Naive B cell (primary cell): ENCODE measurements around the gene CDKL5. TPM values are rescaled to one million over a fixed set of nuclear protein-coding genes. Genes with fewer than 3 reads are reported as not detected.

ENCODE experiments used
- ATAC-seq, 2 donors: fragments of 150-1000 bp; cut with Tn5 transposase; 2 replicates each; pipeline ENCODE4 v1.10.0; 2021; ENCODE audit warnings: low read depth in 2 of 2, mild to moderate bottlenecking in 2 of 2, moderate library complexity in 2 of 2
- DNase-seq: peaks from one replicate; pipeline ENCODE4 v3.0.0; 2022
- H3K27ac Mint-ChIP-seq, 6 donors: one replicate each; pipeline ENCODE4 v1.8.0; 2020 to 2022; ENCODE audit warnings: mild to moderate bottlenecking in 6 of 6, mixed read lengths in 6 of 6, moderate library complexity in 5 of 6, inconsistent platforms in 2 of 6
- H3K27me3 Mint-ChIP-seq, 3 donors: one replicate each; pipeline ENCODE4 v1.8.0; 2021 to 2022; ENCODE audit warnings: mixed read lengths in 3 of 3, mild to moderate bottlenecking in 1 of 3
- H3K36me3 Mint-ChIP-seq, 2 donors: one replicate each; pipeline ENCODE4 v1.8.0; 2020 to 2022; ENCODE audit warnings: mixed read lengths in 2 of 2, inconsistent platforms in 1 of 2, mild to moderate bottlenecking in 1 of 2
- H3K4me1 Mint-ChIP-seq, 3 donors: one replicate each; pipeline ENCODE4 v1.8.0; 2020 to 2022; ENCODE audit warnings: mixed read lengths in 3 of 3, inconsistent platforms in 1 of 3, mild to moderate bottlenecking in 1 of 3, moderate library complexity in 1 of 3
- H3K4me3 Mint-ChIP-seq, 8 donors: one replicate each; pipeline ENCODE4 v1.8.0; 2020 to 2022; ENCODE audit warnings: mild to moderate bottlenecking in 8 of 8, mixed read lengths in 8 of 8, moderate library complexity in 8 of 8, inconsistent platforms in 2 of 8
- H3K9me3 Mint-ChIP-seq, 7 donors: one replicate each; pipeline ENCODE4 v1.8.0; 2020 to 2022; ENCODE audit warnings: mixed read lengths in 7 of 7, mild to moderate bottlenecking in 5 of 7, inconsistent platforms in 2 of 7, moderate library complexity in 1 of 7
- polyA plus RNA-seq, 6 donors: library from polyadenylated mRNA; unstranded; fragments of 300-500 nt; fragmentation: Illumina TruSeq; gene quantifications; one replicate each; pipeline ENCODE4 v1.2.3, GENCODE V29; 2021; ENCODE audit warnings: low read depth in 6 of 6

CDKL5 gene
- polyA plus RNA-seq, 6 donors from 2014 or later, result 1.8 to 3.1 (median 2.6) TPM

DNA sequence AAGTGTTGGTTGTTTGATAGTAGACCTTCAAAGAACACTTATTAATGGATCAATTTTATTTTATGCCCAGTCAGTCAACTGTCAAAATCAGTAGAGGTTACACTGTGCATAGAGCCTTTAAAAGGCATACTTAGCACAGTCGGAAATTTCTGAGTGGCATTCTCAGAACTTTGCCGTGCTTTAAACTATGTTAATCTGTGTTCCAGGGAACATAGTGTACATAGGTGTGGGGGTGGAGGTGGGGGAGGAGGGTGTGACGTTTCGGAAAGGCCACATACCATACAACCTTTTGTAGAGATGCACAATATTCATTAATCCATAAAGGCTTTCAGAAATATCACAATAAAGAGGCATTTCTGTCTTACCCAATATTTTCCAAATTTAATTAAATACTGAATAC is 170.7 kb downstream of the CDKL5 start:
- peaks cover 5 to 8% of the 10 kb centered on the region in 2 donors for H3K36me3 Mint-ChIP-seq
- H3K27ac Mint-ChIP-seq, result no peak overlapping the region
- peaks cover 0 to 7% (median 0%) of the 10 kb centered on the region in 7 donors for H3K9me3 Mint-ChIP-seq
- ATAC-seq (no peak), DNase-seq (no peak)
- no peaks in the 10 kb centered on the region for H3K4me1 Mint-ChIP-seq
- no peaks in the 10 kb centered on the region for H3K27me3 Mint-ChIP-seq
- H3K4me3 Mint-ChIP-seq, result no peak overlapping the region

DNA sequence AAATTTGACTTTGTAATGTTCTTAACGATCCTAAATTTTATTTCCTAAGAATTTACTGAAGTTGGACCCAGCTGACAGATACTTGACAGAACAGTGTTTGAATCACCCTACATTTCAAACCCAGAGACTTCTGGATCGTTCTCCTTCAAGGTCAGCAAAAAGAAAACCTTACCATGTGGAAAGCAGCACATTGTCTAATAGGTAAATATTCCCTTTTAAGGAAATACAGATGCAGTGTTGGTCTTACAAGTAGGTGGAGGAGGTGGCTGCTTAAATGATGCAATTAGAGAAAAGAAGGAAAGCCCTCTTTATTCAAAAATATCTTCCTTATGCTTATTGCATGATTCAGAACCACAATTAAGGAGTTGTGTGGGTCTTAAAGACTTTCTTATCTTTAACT is 173.0 kb downstream of the CDKL5 start:
- ATAC-seq (no peak), DNase-seq (no peak)
- H3K36me3 Mint-ChIP-seq, result peaks cover 0 to 5% of the 10 kb centered on the region in 2 donors
- H3K4me1 Mint-ChIP-seq, result no peaks in the 10 kb centered on the region
- no peaks in the 10 kb centered on the region for H3K27me3 Mint-ChIP-seq
- H3K27ac Mint-ChIP-seq, result no peak overlapping the region
- no peaks in the 10 kb centered on the region for H3K9me3 Mint-ChIP-seq
- H3K4me3 Mint-ChIP-seq, result no peak overlapping the region

DNA sequence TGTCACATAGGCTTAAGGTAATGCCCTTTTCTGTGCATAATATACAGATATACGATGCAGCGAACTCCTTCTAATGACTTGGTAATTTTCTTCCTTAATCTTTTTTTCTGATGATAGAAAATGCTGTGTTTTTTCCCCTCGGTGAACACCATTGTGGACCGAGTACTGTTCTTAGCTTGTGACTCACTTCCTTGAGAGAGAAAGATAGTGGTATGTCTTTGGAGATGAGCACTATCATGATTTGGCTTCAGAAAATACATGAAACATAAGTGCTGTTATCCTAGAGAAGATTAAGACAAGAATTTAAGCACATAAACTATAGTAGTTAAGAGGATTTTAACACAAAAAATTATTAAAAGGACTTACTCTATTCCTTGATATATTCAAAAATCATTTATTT is 182.6 kb downstream of the CDKL5 start:
- H3K36me3 Mint-ChIP-seq, result peaks cover 5 to 26% of the 10 kb centered on the region in 2 donors
- no peaks in the 10 kb centered on the region for H3K27me3 Mint-ChIP-seq
- DNase-seq (no peak), ATAC-seq (no peak)
- peaks cover 0 to 3% (median 0%) of the 10 kb centered on the region in 7 donors for H3K9me3 Mint-ChIP-seq
- no peaks in the 10 kb centered on the region for H3K4me1 Mint-ChIP-seq
- no peak overlapping the region for H3K27ac Mint-ChIP-seq
- H3K4me3 Mint-ChIP-seq, result no peak overlapping the region

DNA sequence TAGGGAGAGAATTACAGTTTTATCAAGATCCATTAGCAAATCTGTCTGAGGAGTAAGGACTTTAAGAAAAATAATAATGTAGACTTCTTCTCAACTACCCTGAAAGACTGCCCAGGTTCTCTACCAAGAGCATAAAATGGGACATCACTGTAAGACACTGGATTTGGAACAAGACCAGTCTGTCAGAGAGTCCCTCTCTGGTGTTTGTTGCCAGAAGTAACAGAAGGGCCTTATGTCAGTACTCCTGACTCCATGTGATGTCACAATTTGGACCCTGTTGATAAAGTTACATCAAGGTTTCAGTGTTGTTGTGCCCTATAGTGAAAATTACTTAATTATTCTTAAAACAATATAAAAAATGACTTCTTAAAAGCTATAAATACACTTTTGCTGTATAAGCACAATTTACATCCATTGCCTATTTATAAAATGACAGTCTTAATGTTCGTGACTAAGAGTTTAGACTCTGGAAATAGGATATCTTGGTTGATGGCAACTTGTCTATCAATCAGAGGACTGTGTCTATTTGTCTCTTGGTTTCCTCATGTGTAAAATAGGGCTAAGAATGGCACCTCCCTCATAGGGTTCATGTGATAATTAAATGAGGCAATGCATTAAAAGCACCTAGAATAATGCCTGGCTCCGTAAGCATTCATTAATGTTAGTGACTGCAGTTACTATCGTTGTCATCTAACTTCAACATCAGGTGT is 188.7 kb downstream of the CDKL5 start:
- H3K9me3 Mint-ChIP-seq, result no peaks in the 10 kb centered on the region
- H3K27me3 Mint-ChIP-seq, result no peaks in the 10 kb centered on the region
- H3K4me3 Mint-ChIP-seq, result no peak overlapping the region
- H3K4me1 Mint-ChIP-seq, result no peaks in the 10 kb centered on the region
- H3K36me3 Mint-ChIP-seq, result peaks cover 9 to 14% of the 10 kb centered on the region in 2 donors
- DNase-seq (no peak), ATAC-seq (no peak)
- H3K27ac Mint-ChIP-seq, result peak overlapping the region in 1 of 6 donors; percentile 59

DNA sequence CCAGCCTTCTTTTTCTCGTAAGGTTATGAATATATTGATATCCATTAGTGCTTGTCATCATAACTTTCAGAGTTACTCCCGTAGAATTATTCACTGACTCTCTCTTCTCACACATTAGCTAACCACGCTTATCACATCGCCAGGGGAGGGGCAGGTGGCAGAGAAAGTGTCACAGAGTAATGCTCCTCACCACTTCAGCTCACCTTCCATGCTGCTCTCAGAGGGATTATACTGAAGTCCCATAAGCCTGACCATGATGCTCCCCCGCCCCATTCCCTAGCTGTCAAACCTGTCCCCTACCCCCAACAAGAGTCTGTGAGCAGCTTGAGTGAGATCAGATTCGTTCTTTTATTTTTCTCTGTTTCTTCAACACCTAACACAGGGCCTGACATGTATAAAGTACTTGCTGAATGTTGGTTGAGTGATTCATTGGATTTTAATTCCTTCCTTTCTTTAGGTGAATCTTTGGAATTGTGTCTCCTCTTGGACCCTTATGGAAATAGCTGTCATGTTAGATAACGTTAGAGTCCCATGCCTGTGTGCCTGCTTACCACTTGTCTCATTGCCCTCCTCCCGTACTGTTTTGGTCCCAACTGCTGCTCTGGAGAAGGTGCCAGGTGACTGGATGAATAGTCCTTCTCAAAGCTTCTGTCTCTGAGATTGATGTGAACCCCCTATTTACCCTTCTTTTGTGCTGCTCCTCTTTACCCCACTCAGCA is 191.4 kb downstream of the CDKL5 start:
- Mint-ChIP-seq H3K4me3 (no peak overlapping the region), H3K36me3 (peaks cover 0 to 12% of the 10 kb centered on the region in 2 donors), H3K27me3 (no peaks in the 10 kb centered on the region), H3K4me1 (no peaks in the 10 kb centered on the region), H3K9me3 (no peaks in the 10 kb centered on the region), H3K27ac (peak overlapping the region in 1 of 6 donors; percentile 2)
- DNase-seq (no peak), ATAC-seq (no peak)

DNA sequence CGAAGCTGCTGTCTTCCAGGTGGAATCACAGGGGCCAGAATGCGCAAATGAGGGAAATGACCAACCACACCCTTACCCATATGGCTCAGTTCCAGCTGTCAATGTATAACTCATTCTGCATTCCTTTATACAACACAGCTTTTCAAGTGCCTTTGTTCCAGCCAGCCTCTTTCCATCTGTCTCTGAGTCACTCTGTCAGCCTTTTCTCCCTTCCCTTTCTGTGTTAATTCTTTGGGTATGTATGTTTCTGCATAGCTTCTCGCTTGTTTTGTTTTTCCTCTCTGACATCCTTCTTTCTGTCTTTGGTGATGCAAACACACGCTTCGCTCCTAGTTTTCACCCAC is 192.0 kb downstream of the CDKL5 start:
- H3K4me3 Mint-ChIP-seq, result no peak overlapping the region

DNA sequence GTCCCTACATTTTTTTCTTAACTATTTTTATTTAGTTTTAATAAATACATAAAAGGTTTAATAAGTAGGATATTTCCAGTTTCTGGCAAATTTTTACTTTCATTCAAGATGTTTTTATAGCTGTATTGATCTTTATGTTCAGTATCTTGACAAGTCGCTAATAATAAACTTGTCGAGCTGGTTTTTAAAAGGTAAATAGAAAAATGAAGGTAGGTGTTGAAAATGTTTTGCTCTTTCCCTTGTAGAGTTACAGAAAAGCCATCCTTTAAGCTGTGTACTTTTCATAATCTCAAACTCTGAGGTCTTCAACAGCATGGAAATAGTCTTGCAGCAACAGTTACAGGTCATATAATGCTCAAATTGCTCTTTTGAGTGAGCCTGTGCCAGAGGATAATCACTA is 193.9 kb downstream of the CDKL5 start:
- H3K27me3 Mint-ChIP-seq, result no peaks in the 10 kb centered on the region
- no peak for ATAC-seq
- H3K4me3 Mint-ChIP-seq, result no peak overlapping the region
- no peak overlapping the region for H3K27ac Mint-ChIP-seq
- H3K36me3 Mint-ChIP-seq, result peaks cover 0 to 12% of the 10 kb centered on the region in 2 donors
- no peaks in the 10 kb centered on the region for H3K9me3 Mint-ChIP-seq
- no peak for DNase-seq
- no peaks in the 10 kb centered on the region for H3K4me1 Mint-ChIP-seq

More for the DNA sequence above, 192.0 kb downstream of the CDKL5 start:
- H3K4me1 Mint-ChIP-seq, result no peaks in the 10 kb centered on the region
- no peaks in the 10 kb centered on the region for H3K27me3 Mint-ChIP-seq
- no peak overlapping the region for H3K27ac Mint-ChIP-seq
- H3K36me3 Mint-ChIP-seq, result peaks cover 0 to 12% of the 10 kb centered on the region in 2 donors
- H3K9me3 Mint-ChIP-seq, result no peaks in the 10 kb centered on the region
- no peak for DNase-seq
- ATAC-seq, result no peak

DNA sequence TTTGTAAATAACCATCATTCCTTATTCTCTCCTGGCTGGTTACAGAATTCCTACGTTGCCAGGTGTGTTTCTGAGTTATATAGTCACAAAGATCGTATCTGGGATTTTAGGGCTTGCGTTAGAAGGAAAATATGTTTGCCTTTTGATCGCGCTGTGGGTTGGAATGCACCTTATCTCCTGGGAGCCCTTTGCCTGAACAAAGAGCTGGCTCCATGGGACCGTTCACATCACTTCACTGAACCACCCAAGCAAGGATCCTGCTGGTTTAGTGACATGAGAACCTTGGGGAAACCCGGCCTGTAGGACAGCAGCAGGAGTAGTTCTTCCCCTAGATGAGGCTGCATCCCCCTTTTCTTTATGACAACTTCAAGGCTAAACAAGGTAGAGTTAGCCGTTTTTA is 194.9 kb downstream of the CDKL5 start:
- H3K9me3 Mint-ChIP-seq, result no peaks in the 10 kb centered on the region
- H3K4me1 Mint-ChIP-seq, result no peaks in the 10 kb centered on the region
- peaks cover 0 to 12% of the 10 kb centered on the region in 2 donors for H3K36me3 Mint-ChIP-seq
- H3K27me3 Mint-ChIP-seq, result no peaks in the 10 kb centered on the region
- H3K27ac Mint-ChIP-seq, result no peak overlapping the region
- DNase-seq, result no peak
- no peak overlapping the region for H3K4me3 Mint-ChIP-seq
- ATAC-seq, result no peak

DNA sequence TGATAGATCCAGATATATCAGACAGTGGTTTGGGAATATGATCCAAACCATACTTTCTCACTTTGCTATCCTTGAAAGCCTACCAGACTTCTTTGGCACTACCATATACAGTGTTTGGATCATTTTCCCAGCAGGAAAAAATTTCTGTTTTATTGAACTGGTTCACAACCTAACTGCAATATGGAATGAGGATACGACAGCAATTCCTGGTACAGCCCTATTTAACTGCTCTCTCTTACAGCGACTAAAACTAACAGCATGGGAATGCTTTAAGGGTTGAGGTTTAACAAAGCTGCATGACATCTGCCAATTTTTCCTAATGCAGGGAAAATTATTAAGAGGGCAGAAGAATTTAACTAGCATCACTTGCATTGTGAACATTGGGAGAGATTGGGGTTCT is 199.2 kb downstream of the CDKL5 start:
- H3K4me3 Mint-ChIP-seq, result no peak overlapping the region
- DNase-seq (no peak), ATAC-seq (no peak)
- H3K4me1 Mint-ChIP-seq, result no peaks in the 10 kb centered on the region
- H3K27me3 Mint-ChIP-seq, result no peaks in the 10 kb centered on the region
- no peaks in the 10 kb centered on the region for H3K9me3 Mint-ChIP-seq
- H3K27ac Mint-ChIP-seq, result no peak overlapping the region
- H3K36me3 Mint-ChIP-seq, result peaks cover 7% of the 10 kb centered on the region in 2 donors

DNA sequence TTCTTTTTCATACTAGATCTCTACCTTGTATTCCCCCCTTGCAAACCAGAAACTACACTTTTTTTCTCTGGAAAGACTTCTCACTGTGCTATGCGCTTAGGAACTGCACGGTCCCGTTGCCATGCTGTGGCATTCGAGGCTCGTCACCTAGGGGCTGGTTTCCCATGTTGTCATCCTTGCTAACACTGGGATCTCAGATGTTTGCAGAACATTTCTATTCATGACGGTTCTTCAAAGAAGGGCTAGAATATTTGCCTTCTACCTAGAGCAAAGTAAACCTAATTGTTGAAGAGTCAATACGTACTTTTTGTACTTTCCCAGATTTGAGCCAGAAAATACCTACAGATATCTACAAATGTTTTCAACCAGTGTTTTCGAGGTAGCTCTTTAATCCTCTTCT is 205.5 kb downstream of the CDKL5 start:
- no peak overlapping the region for H3K4me3 Mint-ChIP-seq
- H3K36me3 Mint-ChIP-seq, result peaks cover 0 to 7% of the 10 kb centered on the region in 2 donors
- H3K27me3 Mint-ChIP-seq, result no peaks in the 10 kb centered on the region
- H3K9me3 Mint-ChIP-seq, result peaks cover 0 to 3% (median 0%) of the 10 kb centered on the region in 7 donors
- DNase-seq, result no peak
- peak overlapping the region in 2 of 6 donors; percentile 34 to 40 for H3K27ac Mint-ChIP-seq
- ATAC-seq, result no peak
- H3K4me1 Mint-ChIP-seq, result no peaks in the 10 kb centered on the region

DNA sequence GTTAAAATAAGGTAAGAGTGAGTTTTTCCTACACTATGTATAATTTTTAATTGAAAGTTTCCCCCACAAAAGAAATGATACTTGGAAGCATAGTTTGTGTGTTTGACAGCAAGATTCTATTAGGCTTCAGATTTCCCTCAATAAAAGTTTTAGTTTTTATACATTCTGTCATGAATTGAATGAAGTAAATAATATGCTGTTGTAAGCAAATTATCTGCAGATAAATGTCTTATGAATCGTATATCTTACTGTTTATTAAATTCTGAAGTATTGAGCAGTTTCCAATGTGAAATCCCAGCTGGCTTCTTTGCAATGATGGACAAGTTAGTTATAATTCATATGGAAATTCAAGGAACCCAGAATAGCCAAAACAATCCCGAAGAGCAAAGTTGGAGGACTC is 213.0 kb downstream of the CDKL5 start:
- H3K27me3 Mint-ChIP-seq, result no peaks in the 10 kb centered on the region
- peaks cover 0 to 2% (median 0%) of the 10 kb centered on the region in 7 donors for H3K9me3 Mint-ChIP-seq
- DNase-seq (no peak), ATAC-seq (no peak)
- no peaks in the 10 kb centered on the region for H3K36me3 Mint-ChIP-seq
- H3K27ac Mint-ChIP-seq, result no peak overlapping the region
- no peak overlapping the region for H3K4me3 Mint-ChIP-seq
- H3K4me1 Mint-ChIP-seq, result no peaks in the 10 kb centered on the region

DNA sequence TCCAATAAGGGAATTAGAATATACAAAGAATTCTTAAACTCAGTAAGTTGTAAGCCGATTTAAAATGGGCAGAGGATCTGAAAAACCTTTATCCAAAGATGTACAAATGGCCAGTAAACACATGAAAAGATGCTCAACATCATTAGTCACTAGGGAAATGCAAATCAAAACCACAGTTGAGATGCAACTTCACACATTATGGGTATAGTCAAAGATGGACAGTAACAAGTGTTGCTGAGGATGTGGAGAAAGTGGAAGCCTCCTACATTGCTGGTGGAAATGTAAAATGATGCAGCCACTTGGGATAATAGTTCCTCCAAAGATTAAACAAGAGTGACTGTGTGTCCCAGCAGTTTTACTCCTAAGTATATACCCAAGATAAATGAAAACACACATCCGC is 213.9 kb downstream of the CDKL5 start:
- no peaks in the 10 kb centered on the region for H3K27me3 Mint-ChIP-seq
- no peak overlapping the region for H3K4me3 Mint-ChIP-seq
- H3K4me1 Mint-ChIP-seq, result no peaks in the 10 kb centered on the region
- no peak for DNase-seq
- no peak overlapping the region for H3K27ac Mint-ChIP-seq
- no peak for ATAC-seq
- H3K36me3 Mint-ChIP-seq, result no peaks in the 10 kb centered on the region
- H3K9me3 Mint-ChIP-seq, result peaks cover 0 to 2% (median 0%) of the 10 kb centered on the region in 7 donors

DNA sequence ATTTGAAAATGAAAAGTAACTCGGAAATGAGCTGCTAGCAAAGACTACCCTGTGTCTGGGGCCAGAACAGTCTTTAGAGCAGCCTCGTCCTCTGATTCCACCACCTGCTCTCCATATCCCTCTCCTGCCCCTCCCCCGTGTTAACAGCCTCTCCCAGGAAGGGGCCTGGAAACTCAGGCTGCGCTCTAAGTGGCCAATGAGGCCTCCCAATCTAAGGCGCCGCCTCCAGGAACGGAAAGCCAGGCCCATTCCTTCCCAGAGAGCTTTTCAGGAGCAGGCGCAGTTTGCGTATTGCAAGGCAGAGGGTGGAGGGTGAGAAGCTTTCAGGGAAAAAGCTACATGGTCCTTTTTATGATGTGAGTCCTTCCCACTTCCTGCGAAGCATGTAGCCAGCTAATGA is 215.3 kb downstream of the CDKL5 start:
- no peaks in the 10 kb centered on the region for H3K27me3 Mint-ChIP-seq
- no peaks in the 10 kb centered on the region for H3K36me3 Mint-ChIP-seq
- no peaks in the 10 kb centered on the region for H3K9me3 Mint-ChIP-seq

DNA sequence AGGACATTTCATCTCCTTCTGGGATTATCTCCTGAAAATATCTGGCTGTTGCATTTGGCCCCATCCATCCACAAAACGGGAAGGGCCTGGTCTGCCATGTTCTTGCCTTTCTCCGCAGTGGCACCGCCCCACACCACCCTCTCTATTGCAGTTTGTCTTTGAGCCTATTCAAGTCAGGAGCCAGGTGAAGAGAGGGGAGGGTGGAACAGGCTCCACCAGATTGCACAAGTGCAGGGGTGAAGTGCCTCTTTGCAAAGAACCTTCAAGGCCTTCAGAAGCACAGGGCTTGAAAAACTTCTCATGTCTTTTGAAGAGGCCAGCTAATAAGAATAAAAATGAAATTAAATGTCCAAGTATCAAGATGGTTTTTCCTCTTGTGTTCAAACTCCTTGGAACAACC is 217.8 kb downstream of the CDKL5 start:
- Mint-ChIP-seq H3K9me3 (peaks cover 0 to 3% (median 0%) of the 10 kb centered on the region in 7 donors), H3K4me3 (no peak overlapping the region), H3K36me3 (no peaks in the 10 kb centered on the region), H3K27me3 (no peaks in the 10 kb centered on the region), H3K27ac (no peak overlapping the region), H3K4me1 (no peaks in the 10 kb centered on the region)
- ATAC-seq (no peak), DNase-seq (no peak)

More for the DNA sequence above, 215.3 kb downstream of the CDKL5 start:
- no peak for ATAC-seq
- Mint-ChIP-seq H3K27ac (no peak overlapping the region), H3K4me3 (no peak overlapping the region), H3K4me1 (no peaks in the 10 kb centered on the region)
- no peak for DNase-seq
